22Rv1 (cell line): ENCODE results near the gene PIGZ.

ENCODE experiments used
- ZFX ChIP-seq: fragments of 450-650 bp; IDR thresholded peaks from 2 replicates; pipeline ENCODE4 v1.6.1; 2017; ENCODE audit warnings: antibody characterized with exemption, borderline replicate concordance
- TF ChIP-seq, protein P1 (sequence below): fragments of 450-650 bp; IDR thresholded peaks from 2 replicates; pipeline ENCODE4 v1.5.1; 2017; ENCODE audit warnings: mild to moderate bottlenecking

GRCh38 chr3:196997311-196997710, 28.7 kb upstream of the PIGZ start:
- TF ChIP-seq, protein P1, sequence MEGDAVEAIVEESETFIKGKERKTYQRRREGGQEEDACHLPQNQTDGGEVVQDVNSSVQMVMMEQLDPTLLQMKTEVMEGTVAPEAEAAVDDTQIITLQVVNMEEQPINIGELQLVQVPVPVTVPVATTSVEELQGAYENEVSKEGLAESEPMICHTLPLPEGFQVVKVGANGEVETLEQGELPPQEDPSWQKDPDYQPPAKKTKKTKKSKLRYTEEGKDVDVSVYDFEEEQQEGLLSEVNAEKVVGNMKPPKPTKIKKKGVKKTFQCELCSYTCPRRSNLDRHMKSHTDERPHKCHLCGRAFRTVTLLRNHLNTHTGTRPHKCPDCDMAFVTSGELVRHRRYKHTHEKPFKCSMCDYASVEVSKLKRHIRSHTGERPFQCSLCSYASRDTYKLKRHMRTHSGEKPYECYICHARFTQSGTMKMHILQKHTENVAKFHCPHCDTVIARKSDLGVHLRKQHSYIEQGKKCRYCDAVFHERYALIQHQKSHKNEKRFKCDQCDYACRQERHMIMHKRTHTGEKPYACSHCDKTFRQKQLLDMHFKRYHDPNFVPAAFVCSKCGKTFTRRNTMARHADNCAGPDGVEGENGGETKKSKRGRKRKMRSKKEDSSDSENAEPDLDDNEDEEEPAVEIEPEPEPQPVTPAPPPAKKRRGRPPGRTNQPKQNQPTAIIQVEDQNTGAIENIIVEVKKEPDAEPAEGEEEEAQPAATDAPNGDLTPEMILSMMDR: no peak
- TF ChIP-seq ZFX: no peak
